Skeletal muscle cell (primary cell): ENCODE results near the gene DDX31.

Experiments used
- DNase-seq: peaks from one replicate; pipeline ENCODE4 v3.0.0-alpha.2; 2010; ENCODE audit warnings: low read depth
- H3K4me3 ChIP-seq: 2 replicates; pipeline ENCODE4 v1.5.1; 2011; ENCODE audit warnings: low read depth, mild to moderate bottlenecking, control low read depth, low read length, moderate library complexity

The DDX31 gene

DNA sequence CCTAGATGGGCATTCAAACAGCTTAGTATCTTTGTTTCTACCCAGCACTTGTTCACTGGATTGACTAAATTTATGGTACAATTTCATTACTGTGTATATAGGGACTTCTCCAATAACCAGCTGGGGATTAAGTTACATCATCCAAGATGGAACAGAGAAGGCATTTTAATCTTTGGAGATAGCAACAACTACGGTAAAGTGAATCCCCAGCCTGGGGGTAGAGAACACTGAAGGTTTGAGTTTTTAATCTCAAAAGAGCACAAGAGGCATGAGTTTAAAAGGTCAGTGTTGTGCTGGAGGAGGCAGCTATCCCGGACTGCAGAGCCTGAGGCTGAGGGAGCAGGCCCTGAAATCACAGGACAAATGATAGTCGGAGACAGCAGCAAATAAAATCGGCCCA lies 28.6 kb downstream of the DDX31 start:
- DNase-seq: no peak
- H3K4me3 ChIP-seq: no peak overlapping the region

DNA sequence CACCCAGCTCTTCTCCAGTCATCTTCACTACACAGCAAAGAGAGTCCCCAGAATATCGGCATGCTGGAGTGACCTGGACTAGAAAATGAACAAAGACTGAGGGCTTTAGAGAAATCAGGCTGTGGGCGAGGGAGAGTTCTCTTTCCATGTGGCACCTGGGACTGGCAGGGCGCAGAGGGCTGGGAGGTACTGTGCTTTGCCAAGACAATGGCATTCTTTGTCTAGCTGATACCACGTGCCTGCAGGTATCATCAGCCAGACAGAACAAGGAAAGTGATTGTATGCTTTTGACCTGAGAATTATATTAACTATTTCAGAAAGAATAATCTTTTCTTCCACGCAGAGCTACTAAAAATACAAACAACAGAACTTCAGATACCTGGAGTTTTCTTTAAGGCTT lies 30.5 kb downstream of the DDX31 start:
- H3K4me3 ChIP-seq: no peak overlapping the region
- DNase-seq: no peak

DNA sequence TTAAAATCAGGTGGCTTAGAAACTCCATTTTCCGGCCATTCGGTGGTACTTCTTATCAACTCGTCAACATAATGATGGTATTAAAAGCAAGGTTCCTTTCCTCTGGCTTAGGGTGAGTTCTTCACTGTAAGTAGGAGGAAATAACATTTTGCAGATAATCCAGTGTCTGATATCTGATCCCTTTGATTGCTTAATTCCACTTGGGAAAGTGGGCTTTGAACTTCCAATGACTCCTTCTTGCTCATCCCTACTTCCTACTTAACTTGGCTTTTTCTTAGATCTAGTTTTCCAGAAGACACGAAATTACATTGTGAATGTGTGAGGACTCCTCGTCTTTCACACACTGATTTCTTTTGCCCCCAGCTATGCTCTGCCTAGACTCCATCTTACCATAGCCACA lies 31.5 kb downstream of the DDX31 start:
- peak; percentile 41 for DNase-seq
- H3K4me3 ChIP-seq: no peak overlapping the region

DNA sequence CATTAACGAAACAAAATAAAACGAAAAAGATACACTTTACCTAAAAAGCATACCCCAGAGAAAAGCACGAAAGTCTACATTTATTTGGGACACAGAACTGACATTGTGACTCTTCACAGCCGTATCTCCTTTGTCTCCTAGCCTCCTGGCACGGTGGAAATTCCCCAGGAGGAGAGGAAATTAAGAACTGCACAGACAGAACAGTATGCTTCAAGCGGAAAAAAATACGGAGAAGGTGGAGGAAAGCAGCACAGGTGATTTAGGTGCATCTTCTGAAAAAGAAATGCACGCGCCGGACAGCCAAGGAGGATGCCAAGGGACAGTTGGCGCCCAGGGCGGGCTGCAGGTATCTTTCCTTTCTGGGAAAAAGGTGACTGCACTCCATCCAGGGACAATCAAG lies 32.0 kb downstream of the DDX31 start:
- no peak overlapping the region for H3K4me3 ChIP-seq
- DNase-seq: no peak

- DNase-seq: no peak
- no peak overlapping the region for H3K4me3 ChIP-seq
Observed at GRCh38 chr9:132637351-132637750, 32.4 kb downstream of the DDX31 start.

GRCh38 chr9:132634327-132634726 lies 35.5 kb downstream of the DDX31 start:
- no peak overlapping the region for H3K4me3 ChIP-seq
- no peak for DNase-seq

GRCh38 chr9:132632413-132633129 lies 37.2 kb downstream of the DDX31 start:
- H3K4me3 ChIP-seq: no peak overlapping the region
- no peak for DNase-seq

- no peak for DNase-seq
Observed at GRCh38 chr9:132631685-132632084, 38.1 kb downstream of the DDX31 start.

DNA sequence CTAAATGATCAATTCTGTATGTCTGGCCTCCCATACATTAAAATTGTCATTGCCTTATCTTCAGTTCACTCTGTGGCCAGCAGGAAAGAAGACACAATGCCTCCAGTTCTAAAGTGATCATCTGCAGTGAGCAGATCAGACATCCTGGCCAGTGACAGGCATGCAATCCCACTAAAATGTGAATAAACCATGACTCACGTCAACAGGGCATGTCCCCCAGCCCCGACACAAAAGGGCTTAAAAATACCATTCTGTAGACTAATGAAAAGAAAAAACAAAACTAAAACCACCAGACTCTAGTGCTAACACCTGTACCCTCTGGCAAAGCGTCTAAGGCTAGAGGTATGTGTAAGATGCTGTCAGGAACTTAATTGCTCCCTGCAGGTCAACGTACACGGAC lies 38.5 kb downstream of the DDX31 start:
- peak; percentile 31 for DNase-seq

More at GRCh38 chr9:132631685-132632084, 38.1 kb downstream of the DDX31 start:
- H3K4me3 ChIP-seq: no peak overlapping the region

GRCh38 chr9:132630811-132631210 lies 39.0 kb downstream of the DDX31 start:
- DNase-seq: no peak
- H3K4me3 ChIP-seq: no peak overlapping the region

More for the DNA sequence above, 38.5 kb downstream of the DDX31 start:
- no peak overlapping the region for H3K4me3 ChIP-seq

DNA sequence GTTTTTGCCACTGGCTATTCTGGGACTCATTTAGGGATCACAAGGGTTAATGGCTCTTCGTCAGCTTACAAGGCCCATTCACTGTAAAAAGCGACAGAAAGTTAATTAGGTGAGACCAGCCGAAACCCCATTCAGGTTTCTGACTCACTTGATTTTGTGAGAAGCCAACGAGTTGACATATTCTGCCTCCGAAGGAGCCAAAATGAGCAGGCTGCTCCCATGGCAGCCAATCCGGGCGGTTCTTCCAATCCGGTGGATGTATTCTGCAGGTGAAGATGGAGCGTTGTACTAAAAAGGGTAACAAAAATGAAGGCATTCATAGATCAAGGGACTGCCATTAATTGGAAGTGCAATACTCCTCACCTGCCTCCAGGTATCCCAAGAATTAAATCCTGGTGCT lies 39.7 kb downstream of the DDX31 start:
- no peak for DNase-seq
- H3K4me3 ChIP-seq: no peak overlapping the region

- no peak for DNase-seq
- no peak overlapping the region for H3K4me3 ChIP-seq
Observed at GRCh38 chr9:132628746-132629145, 41.0 kb downstream of the DDX31 start.

DNA sequence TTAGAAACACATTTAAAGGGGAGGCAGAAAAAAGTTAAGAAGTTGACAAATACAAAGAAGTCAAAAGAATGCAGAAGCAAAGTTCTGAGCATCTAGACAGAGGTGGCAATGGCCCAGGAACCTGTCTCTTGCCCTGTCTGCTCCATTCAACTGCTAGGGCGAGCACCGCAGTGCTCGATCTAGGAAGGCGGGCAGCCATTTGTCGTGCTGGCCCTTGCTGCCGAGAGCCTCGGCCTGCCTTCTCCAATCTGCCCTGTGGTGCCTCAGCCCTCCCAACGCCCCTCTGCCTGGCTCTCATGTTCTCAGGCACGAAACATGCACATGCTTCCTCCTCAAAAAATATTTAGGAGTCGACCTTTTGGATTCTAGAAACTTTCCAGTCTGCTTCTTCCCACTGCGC lies 42.2 kb downstream of the DDX31 start:
- no peak for DNase-seq
- H3K4me3 ChIP-seq: no peak overlapping the region

DNA sequence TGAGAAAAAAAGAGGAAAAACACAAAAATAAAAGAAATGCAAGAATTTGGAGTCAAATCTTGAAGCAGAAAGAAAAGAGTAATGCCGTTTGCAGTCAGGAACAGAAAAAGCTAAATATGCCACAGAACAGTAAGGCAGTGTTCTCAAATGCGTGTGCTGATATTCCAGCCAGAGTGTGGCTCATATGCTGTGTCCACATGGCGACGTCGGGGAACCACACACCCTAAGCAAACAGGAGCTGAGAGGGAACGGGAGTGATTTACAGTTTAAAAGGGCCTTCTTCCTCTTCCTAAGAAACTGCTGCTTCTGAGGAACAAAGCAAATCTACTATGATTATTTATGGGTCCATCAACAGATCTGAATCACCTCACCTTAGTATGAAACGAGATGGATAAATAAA lies 42.7 kb downstream of the DDX31 start:
- H3K4me3 ChIP-seq: no peak overlapping the region
- no peak for DNase-seq

- no peak for DNase-seq
- no peak overlapping the region for H3K4me3 ChIP-seq
Observed at GRCh38 chr9:132626285-132626684, 43.5 kb downstream of the DDX31 start.

- DNase-seq: peak; percentile 51
- H3K4me3 ChIP-seq: no peak overlapping the region
Observed at GRCh38 chr9:132622159-132622558, 47.6 kb downstream of the DDX31 start.

DNA sequence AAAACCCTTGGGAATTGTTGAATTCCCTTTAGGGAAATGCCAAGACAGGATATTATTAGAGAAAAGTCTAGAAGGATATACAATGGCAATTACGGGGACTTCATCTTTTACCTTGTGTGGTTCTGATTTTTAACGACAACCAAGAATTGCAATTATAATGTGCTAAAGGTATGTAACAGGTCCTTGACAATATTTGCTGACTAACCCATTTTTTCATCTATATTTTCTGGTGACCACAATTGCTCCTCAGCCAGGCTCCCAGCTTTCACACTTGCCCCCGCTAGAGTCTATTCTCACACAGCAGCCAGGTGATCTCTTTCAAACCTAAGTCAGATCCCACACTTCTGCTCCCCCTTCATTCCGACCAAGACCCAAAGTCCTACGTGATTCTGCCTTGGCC lies 53.1 kb downstream of the DDX31 start:
- H3K4me3 ChIP-seq: no peak overlapping the region
- no peak for DNase-seq

DNA sequence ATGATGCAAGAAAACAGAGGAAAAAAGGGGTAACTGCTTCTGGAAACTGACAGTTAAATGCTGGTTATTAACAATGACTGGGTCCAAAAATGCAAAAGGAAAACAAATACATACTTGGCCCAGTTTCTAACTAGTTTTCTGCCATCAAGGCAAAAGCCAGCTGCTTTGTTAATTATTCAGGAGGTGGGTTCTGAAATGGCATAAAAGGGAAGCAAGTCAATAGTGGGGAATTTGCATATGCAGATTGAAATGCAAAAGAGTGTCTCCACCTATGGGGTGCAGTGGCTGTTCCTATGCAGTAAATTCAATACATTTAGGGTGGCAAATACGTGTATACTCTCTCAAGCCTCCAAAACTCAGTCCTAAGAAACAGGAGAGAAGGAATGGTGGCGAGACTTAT lies 54.0 kb downstream of the DDX31 start:
- DNase-seq: no peak
- no peak overlapping the region for H3K4me3 ChIP-seq

DNA sequence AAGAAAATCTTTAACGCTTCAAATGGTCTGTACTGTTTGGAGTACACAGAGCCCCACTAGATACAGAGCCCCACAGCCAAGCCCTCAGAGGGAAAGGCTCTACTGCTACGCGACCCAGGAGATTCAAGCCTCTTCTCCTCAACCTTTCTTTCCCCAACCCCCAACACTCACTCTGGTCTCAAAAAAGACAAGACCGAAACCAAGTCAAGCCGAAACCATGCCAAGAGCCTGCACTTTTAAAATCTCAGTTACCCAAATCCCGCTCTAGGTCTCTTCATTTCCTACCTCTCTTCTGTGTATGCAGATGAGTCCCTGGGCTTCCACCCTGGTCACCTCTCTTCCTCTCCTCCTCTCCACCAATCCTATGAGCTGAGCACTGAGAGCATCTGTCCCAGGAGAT lies 55.5 kb downstream of the DDX31 start:
- no peak for DNase-seq
- no peak overlapping the region for H3K4me3 ChIP-seq

- H3K4me3 ChIP-seq: no peak overlapping the region
- DNase-seq: no peak
Observed at GRCh38 chr9:132610661-132611060, 59.1 kb downstream of the DDX31 start.

- peak; percentile 85 for DNase-seq
- no peak overlapping the region for H3K4me3 ChIP-seq
Observed at GRCh38 chr9:132609829-132610228, 60.0 kb downstream of the DDX31 start.

- no peak overlapping the region for H3K4me3 ChIP-seq
- DNase-seq: no peak
Observed at GRCh38 chr9:132609184-132609583, 60.6 kb downstream of the DDX31 start.
